ENCODE measurements around the gene NUP155. TPM values are rescaled to one million over a fixed set of nuclear protein-coding genes. Genes with fewer than 3 reads are reported as not detected.
A peak's percentile ranks its signal among the peaks of the same experiment; 100 is the strongest.

NUP155 gene

DNA sequence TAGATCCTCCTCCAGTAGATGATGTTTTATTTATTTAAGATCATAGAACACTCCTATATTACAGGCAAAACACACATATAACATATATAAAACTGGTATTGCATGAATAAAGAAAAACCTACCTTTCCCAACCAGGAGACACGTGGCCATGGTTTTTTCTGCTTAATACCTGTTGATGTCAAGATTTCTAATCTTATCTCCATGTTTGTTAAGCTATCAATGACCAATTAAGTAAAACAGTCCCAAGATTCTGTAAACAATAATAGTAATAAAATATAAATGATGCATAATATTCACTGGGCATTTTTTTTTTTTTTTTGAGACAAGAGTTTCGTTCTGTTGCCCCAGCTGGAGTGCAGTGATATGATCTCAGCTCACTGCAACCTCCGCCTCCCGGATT, 123.4 kb downstream of the NUP155 start:
- Histone ChIP-seq H3K4me2 (ENCODE audit: low read length, poor library complexity, severe bottlenecking) (no peak overlapping the region), H3K27ac (ENCODE audit: low read length, poor library complexity, severe bottlenecking) (no peak overlapping the region), H2BK12ac (ENCODE audit: low read length in 2 of 2) (no peak overlapping the region), H2BK15ac (ENCODE audit: low read depth, poor library complexity, severe bottlenecking) (no peak overlapping the region), H3K79me1 (replicated peaks; ENCODE audit: low read length, poor library complexity, severe bottlenecking) (peaks cover 6% of the 10 kb centered on the region), H3K9ac (ENCODE audit: low read length) (peak overlapping the region; percentile 98), H3K14ac (ENCODE audit: low read length in 2 of 2) (no peak overlapping the region), H2BK120ac (ENCODE audit: low read depth, low read length) (no peak overlapping the region), H2BK5ac (ENCODE audit: low read depth, low read length, poor library complexity, severe bottlenecking) (no peak overlapping the region), H3K4me1 (ENCODE audit: control insufficient read depth, insufficient read depth, low read depth, low read length) (peaks cover 12% of the 10 kb centered on the region), H3K27me3 (ENCODE audit: control insufficient read depth in 1 of 2, insufficient read depth in 1 of 2, low read length in 2 of 2) (no peaks in the 10 kb centered on the region), H4K8ac (ENCODE audit: low read length) (no peak overlapping the region), H3K9me3 (ENCODE audit: control insufficient read depth, low read length) (no peaks in the 10 kb centered on the region), H3K18ac (ENCODE audit: low read depth in 1 of 2, low read length in 2 of 2) (no peak overlapping the region), H3K23ac (ENCODE audit: low read length in 2 of 2) (no peak overlapping the region), H3K4ac (ENCODE audit: low read depth in 1 of 2, low read length in 2 of 2) (no peak overlapping the region), H2AK5ac (ENCODE audit: low read length, severe bottlenecking) (no peak overlapping the region), H4K91ac (ENCODE audit: low read length) (no peak overlapping the region), H3K4me3 (ENCODE audit: insufficient read depth in 1 of 2, low read depth in 1 of 2, low read length in 2 of 2) (peak overlapping the region in 1 of 2 experiments; percentile 93), H3K36me3 (ENCODE audit: control insufficient read depth in 1 of 2, insufficient read depth in 2 of 2, low read depth in 1 of 2, low read length in 2 of 2) (peaks cover 2 to 15% of the 10 kb centered on the region in 2 experiments), H2AFZ (ENCODE audit: low read depth, low read length) (no peak overlapping the region)
- DNase-seq = no peak
- 99% methylated on average over 4 of the region's 4 CpGs for WGBS

GRCh38 chr5:37247036-37247435, 123.9 kb downstream of the NUP155 start:
- Histone ChIP-seq H3K79me1 (replicated peaks; ENCODE audit: low read length, poor library complexity, severe bottlenecking) (peaks cover 6% of the 10 kb centered on the region), H2BK15ac (ENCODE audit: low read depth, poor library complexity, severe bottlenecking) (no peak overlapping the region), H3K23ac (ENCODE audit: low read length in 2 of 2) (no peak overlapping the region), H2BK12ac (ENCODE audit: low read length in 2 of 2) (no peak overlapping the region), H3K27ac (ENCODE audit: low read length, poor library complexity, severe bottlenecking) (no peak overlapping the region), H3K4me3 (ENCODE audit: insufficient read depth in 1 of 2, low read depth in 1 of 2, low read length in 2 of 2) (peak overlapping the region in 1 of 2 experiments; percentile 93), H3K4ac (ENCODE audit: low read depth in 1 of 2, low read length in 2 of 2) (no peak overlapping the region), H3K9me3 (ENCODE audit: control insufficient read depth, low read length) (no peaks in the 10 kb centered on the region), H2BK120ac (ENCODE audit: low read depth, low read length) (no peak overlapping the region), H4K8ac (ENCODE audit: low read length) (no peak overlapping the region), H2AK5ac (ENCODE audit: low read length, severe bottlenecking) (no peak overlapping the region), H4K91ac (ENCODE audit: low read length) (no peak overlapping the region), H3K9ac (ENCODE audit: low read length) (peak overlapping the region; percentile 98), H2AFZ (ENCODE audit: low read depth, low read length) (no peak overlapping the region), H2BK5ac (ENCODE audit: low read depth, low read length, poor library complexity, severe bottlenecking) (no peak overlapping the region), H3K4me1 (ENCODE audit: control insufficient read depth, insufficient read depth, low read depth, low read length) (peaks cover 12% of the 10 kb centered on the region), H3K36me3 (ENCODE audit: control insufficient read depth in 1 of 2, insufficient read depth in 2 of 2, low read depth in 1 of 2, low read length in 2 of 2) (peaks cover 2 to 17% of the 10 kb centered on the region in 2 experiments), H3K14ac (ENCODE audit: low read length in 2 of 2) (no peak overlapping the region), H3K4me2 (ENCODE audit: low read length, poor library complexity, severe bottlenecking) (no peak overlapping the region), H3K18ac (ENCODE audit: low read depth in 1 of 2, low read length in 2 of 2) (no peak overlapping the region), H3K27me3 (ENCODE audit: control insufficient read depth in 1 of 2, insufficient read depth in 1 of 2, low read length in 2 of 2) (no peaks in the 10 kb centered on the region)
- WGBS = 72% methylated on average over 1 of the region's 1 CpG
- DNase-seq = no peak

Small RNA genes within 50 kb of the gene (small RNA-seq; reads per million reads assigned to genes)
- not detected for gene RNU7-75P (ENCODE audit: low read depth)

Data from mesenchymal stem cell (in vitro differentiated cells and primary cell).